ENCODE results near the gene KIF12. TPM values are rescaled to one million over a fixed set of nuclear protein-coding genes. Genes with fewer than 3 reads are reported as not detected.
"Not testable (repeated sequence)": the region's sequence is repeated elsewhere in the genome, so short reads cannot be mapped to it uniquely, and the experiment has no call there.

Gene KIF12
- 10 to 100 TPM; 19.5 to 27.9 TPM for total RNA-seq
- long read RNA-seq, partial matches to known transcripts = 8 of 10 reads
- long read RNA-seq, other reads (novel, unspliced or antisense) = 2 of 10 reads

- ATAC-seq = peak; percentile 50
- peak; percentile 59 to 63 for DNase-seq
- intact Hi-C loops (cut with DNase I, micrococcal nuclease) = no loop called here
Measured at GRCh38 chr9:114098936-114099668, at the start of gene KIF12. KIF12 (minus strand) TSS chr9:114099292; CDS start chr9:114099276, 16 bp downstream.

DNA sequence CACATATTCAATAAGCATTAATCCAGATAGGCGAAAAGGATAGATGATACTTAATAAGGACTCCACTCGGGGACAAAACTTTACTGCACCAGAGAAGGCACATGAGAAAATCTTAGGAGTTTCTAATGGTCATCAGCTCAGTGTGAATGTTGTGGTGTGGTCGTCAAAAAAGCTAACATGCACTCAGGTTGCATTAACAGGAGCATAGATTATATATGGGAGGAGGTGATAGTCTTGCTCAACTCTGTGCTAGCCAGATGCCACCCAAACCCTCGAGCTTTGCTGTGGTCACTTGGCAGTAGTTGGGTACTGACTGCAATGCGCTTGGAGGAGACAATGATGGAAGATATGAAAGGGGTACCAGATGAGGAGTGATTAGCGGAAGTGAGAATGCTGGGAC, 47.6 kb upstream of the KIF12 start:
- no peak for DNase-seq
- no peak for ATAC-seq
- intact Hi-C loops (cut with DNase I, micrococcal nuclease) = no loop called here

DNA sequence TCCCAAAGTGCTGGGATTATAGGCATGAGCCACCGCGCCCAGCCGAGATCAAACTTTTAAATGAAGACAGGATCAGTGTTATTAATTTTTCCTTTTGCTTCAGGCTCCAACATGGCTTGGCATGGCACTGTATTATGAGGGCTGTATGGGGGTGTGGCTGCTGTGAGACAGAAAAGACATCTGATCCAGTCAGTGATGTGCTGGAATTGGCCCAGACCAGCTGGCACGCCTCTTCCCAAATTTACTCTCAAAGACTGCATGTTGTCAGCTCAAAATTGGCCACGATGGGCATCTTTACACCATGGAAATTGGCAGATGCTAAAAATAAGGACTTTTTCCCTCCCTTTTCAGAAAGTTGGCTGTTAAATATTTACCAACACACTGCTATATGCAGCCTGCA, 44.1 kb upstream of the KIF12 start:
- ATAC-seq = no peak
- DNase-seq = no peak
- intact Hi-C loops (cut with DNase I, micrococcal nuclease) = no loop called here

DNA sequence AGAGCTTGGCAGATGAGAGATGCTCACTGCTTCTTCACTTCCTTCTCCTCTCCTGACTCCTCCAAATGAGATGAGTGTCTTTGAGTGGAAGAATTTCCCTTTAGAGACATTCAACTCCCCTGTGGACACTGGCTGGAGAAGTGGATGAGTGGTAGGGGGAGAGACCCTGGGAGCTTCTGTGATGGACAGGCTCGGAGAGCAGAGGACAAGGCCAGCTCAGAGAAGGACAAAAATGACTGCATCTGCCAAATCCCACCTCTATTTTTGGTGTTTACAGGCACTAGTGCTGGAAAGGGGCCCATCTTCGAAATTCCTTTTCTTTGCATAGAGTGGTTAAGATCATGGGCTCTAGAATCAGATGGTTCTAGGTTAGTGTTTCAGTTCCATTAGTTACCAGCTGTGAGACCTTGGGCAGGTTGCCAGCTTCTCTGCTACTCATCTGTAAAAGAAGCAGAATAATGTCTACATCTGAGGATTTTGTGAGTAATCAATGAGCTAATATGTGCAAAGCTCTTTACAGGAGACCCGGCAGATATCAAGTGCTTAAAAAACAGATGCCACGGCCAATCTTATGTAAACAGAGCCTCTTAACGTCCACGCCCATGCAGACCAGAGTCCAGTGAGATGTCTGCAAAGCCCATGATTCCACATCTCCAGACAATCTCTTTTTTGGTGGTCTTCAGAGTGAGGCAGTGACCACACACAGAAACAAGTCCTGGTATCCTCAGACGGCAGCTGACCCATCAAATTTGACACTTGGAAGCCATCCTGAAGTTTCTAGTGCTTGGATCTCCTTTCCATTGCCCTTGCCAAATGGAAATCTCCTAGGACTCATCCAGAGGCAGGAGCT, 42.7 kb upstream of the KIF12 start:
- DNase-seq = no peak
- intact Hi-C loops (cut with DNase I, micrococcal nuclease) = no loop called here
- no peak for ATAC-seq

DNA sequence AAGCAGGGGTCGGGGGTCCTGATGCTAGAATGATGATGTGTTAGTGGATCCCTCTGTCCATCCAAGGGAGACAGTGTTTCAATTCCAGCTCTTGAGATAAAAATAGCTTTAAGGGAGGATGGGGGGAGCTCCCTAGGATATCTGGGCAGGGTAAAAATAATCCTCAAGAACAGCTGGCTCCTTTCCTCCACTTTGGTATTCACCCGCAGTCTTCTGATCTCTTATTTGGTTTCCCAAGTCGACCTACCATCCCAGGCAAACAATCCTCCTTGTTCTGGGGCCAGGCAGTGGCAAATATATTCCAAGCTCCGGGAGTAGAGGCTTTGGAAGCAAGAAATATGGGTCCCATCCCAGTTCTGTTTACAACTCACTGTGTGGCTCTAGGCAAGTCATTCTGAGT, 41.8 kb upstream of the KIF12 start:
- no peak for ATAC-seq
- intact Hi-C loops (cut with DNase I, micrococcal nuclease) = no loop called here
- DNase-seq = no peak

GRCh38 chr9:114140401-114140800, 41.3 kb upstream of the KIF12 start:
- no peak for ATAC-seq
- intact Hi-C loops (cut with DNase I, micrococcal nuclease) = no loop called here
- no peak for DNase-seq

DNA sequence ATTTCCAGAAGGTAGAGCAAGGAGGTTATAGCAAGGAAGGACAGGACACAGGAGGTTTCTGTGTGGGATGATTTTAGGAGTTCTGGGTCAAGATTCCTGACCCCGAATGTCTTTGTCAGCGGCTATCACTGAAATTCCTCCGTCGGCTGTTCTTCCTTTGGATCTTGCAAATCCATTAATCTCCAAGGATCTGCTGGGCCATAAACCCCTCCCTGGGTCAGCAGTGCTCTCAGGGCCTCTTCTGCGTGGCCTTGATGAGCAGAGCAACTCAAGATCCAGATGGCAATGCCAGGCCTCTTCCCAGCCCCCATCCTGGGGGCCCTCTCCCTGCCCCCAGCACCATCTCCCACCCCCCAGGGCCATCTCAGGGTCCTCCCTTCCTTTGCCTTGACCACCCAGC, 40.0 kb upstream of the KIF12 start:
- no peak for DNase-seq
- intact Hi-C loops (cut with DNase I, micrococcal nuclease) = no loop called here

DNA sequence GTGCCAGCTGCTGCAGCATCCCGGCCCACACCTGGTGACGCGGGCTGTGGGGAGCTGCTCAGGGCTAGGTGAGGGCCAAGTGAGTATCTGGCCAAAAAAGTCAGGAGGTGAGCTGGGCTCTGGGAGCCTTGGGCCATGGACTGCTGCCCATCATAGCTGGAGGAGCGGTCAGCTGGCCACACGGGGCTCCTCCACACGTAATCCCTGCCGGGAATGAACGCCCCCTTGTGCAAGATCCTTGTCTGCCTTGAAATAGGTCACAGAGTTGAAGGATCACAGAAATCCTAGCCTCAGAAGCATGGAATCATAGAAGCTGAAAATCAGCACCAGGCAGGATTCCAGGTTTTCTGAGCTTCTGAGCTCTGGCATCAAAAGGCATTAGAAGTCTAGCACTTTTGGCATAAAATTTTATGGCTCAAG, 39.5 kb upstream of the KIF12 start:
- ATAC-seq (no peak), DNase-seq (no peak)
- intact Hi-C loops (cut with DNase I, micrococcal nuclease) = no loop called here

More for the DNA sequence above, 40.0 kb upstream of the KIF12 start:
- ATAC-seq = no peak

GRCh38 chr9:114137831-114138230, 38.7 kb upstream of the KIF12 start:
- ATAC-seq = no peak
- intact Hi-C loops (cut with DNase I, micrococcal nuclease) = no loop called here
- no peak for DNase-seq

DNA sequence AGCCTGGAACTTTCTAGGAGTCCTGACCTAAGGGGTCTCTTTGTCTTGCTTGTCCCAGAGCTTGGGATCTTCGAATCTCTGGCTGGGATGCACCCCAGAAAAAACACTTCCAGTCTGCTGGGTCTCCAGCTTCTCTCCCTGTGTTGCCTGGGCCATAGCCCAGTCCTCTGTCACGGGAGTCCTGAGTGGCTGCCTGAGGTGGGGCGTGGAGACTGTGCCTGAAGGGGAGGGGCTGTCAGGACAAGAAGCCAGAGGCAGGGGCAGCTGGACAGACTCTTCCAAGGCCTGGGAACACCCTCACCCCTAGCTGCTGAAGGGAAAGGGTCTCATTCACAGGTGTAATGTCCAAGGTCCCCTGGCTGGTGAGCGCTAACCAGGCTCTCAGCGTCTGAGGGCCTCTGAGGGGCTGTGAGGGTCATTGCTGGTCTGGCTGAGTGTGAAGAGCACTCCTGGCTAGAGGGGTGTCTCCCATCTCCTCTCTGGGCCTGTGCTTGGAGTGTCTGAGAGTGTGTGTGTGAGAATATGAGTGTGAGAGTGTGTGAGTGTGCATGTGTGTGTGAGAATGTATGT, 35.8 kb upstream of the KIF12 start:
- DNase-seq (no peak), ATAC-seq (no peak)
- intact Hi-C loops (cut with DNase I, micrococcal nuclease) = no loop called here

- ATAC-seq = no peak
- no peak for DNase-seq
- intact Hi-C loops (cut with DNase I, micrococcal nuclease) = no loop called here
Measured at GRCh38 chr9:114132550-114132918, 33.4 kb upstream of the KIF12 start.

GRCh38 chr9:114131808-114132549, 32.9 kb upstream of the KIF12 start:
- intact Hi-C loops (cut with DNase I, micrococcal nuclease) = no loop called here
- DNase-seq (no peak), ATAC-seq (no peak)

DNA sequence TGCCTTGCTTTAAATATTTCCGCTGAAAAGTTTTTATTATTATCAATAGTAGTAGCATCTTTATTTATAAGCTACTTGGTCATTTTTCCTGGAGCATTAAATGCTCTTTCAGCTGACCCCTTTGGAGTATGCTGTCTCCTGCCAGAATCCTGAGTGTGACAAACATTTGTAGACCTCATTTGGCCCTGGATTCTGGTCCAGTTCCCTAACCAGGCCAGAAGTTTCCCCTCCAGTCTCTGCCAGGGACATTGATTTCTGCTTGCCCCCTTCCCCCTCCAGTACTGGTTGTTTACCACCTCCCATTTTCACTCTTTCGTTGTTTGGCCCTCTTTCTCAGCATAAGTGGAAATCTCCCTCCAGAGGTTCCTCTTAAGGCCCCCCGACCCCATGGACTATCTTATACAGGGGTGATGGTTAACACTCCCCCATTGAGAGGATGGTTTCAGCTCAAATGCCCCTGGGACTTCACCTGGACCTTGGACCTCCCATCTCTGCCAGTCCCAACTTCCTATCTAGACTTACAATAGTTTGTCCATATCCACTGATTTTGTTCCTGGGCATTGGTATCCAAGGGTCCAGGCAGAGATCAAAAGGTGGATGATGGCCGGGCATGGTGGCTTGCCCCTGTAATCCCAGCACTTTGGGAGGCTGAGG, 31.7 kb upstream of the KIF12 start:
- ATAC-seq (no peak), DNase-seq (no peak)
- intact Hi-C loops (cut with DNase I, micrococcal nuclease) = no loop called here

DNA sequence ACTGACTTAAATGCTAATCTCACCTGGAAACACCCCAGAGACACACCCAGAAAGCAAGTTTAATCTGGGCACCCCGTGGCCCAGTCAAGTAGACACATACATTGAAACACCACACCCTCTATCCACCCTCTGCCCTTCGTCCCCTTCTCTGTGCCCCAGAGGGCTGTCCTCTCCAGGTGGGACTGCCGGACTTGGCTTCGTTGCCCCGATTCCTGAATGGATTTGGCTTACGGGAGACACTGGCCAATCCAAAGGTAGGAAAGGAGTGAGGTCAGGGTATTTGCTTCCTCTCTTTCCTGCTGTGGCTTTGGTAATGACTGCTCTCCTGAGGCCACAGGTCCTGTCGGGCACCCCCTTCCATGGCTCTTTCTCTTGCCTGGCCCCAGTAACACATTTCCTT, 31.0 kb upstream of the KIF12 start:
- ATAC-seq (peak; percentile 34), DNase-seq (no peak)
- intact Hi-C loops (cut with DNase I, micrococcal nuclease) = no loop called here

GRCh38 chr9:114128759-114129158, 29.7 kb upstream of the KIF12 start:
- ATAC-seq; DNase-seq; intact Hi-C loops (cut with DNase I, micrococcal nuclease): not testable (repeated sequence)

DNA sequence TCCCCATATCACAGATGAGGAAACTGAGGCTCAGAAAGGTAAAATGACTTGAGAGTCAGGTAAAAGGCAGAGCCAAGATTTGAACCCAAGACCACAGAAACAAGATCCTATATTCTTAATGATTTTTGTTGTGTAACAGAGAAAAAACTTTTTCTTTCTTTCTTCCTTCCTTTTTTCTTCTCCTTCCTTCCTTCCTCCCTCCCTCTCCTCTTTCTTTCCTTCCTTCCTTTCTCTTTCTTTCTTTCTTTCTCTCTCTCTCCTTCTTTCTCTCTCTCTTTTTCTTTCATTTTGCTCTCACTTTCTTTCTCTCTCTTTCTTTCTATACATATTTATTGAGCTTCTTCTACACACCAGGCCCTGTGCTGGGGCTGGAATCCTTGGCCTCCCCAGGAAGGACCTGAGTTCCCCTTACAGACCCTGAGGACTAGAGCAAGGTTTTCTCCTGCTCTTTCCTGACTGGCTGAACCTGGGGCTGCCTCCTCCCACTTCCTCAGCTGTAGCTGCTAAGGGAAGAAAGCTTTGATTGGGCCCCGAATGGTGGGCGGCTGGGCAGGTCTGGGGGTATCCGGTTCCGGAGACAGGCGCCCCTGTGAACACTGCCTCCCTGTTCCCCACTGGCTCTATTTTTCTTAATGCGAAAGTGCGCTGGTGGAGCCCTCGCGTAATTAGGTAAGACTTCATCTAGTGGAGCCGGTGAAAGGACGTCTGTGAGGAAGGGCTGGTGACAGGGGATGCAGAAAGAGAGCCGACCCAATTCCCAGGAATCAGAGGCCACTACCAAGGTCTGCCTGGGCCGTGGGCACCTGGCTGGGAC, 27.4 kb upstream of the KIF12 start:
- no peak for ATAC-seq
- DNase-seq = no peak
- intact Hi-C loops (cut with DNase I, micrococcal nuclease) = no loop called here

DNA sequence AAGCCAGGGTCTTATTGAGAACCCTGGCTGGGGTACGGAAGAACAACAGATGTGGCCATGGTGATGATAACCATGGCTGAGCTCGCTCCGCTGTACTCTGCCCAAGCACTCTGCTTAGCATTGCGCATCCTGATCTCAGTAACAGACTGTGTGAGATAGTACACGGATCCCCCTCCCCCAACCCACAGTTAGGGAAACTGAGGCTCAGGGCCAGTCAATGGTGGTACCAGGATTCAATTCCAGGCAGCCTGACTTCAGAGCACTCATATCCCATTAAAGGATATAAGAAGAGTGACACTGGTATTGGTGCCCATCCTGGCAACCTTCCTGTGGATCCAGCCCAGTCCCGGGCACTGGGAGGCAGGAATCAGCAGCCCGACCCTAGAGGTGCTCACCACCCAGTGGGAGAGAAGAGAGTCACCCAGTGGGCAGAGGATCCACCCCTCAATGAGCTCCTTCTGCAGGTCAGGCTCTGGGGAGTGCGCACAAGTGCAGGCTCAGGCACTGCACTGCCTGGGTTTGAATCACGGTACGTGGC, 26.5 kb upstream of the KIF12 start:
- intact Hi-C loops (cut with DNase I, micrococcal nuclease) = no loop called here
- ATAC-seq (no peak), DNase-seq (no peak)

Measured in left colon (tissue), 2 donors.